HPDE6-E6E7 (cell line): ENCODE results near the gene ARPC4.

Experiments
- DNase-seq: peaks from one replicate; pipeline ENCODE4 v3.0.0; 2011; ENCODE audit warnings: missing footprints; ENCODE audit errors: extremely low spot score

The ARPC4 gene

GRCh38 chr3:9855594-9855993 is 62.7 kb downstream of the ARPC4 start:
- DNase-seq: no peak
